NB4 (cell line): Measurements from ENCODE around the gene OAF.

ENCODE experiments used
- MYC ChIP-seq: IDR thresholded peaks from 2 replicates; pipeline ENCODE4 v1.6.1; 2011; ENCODE audit warnings: low read depth, low read length
- POLR2A ChIP-seq: IDR thresholded peaks from 2 replicates; pipeline ENCODE4 v1.6.1; 2011; ENCODE audit warnings: mild to moderate bottlenecking; ENCODE audit not compliant: insufficient read length; ENCODE audit errors: extremely low read depth
- TF ChIP-seq, protein P1 (sequence below): IDR thresholded peaks from one replicate; pipeline ENCODE4 v1.5.1; 2012; ENCODE audit warnings: low read depth, low read length
- TF ChIP-seq, protein P2 (sequence below): IDR thresholded peaks from 2 replicates; pipeline ENCODE4 v1.6.1; 2011; ENCODE audit warnings: low read depth, low read length

DNA sequence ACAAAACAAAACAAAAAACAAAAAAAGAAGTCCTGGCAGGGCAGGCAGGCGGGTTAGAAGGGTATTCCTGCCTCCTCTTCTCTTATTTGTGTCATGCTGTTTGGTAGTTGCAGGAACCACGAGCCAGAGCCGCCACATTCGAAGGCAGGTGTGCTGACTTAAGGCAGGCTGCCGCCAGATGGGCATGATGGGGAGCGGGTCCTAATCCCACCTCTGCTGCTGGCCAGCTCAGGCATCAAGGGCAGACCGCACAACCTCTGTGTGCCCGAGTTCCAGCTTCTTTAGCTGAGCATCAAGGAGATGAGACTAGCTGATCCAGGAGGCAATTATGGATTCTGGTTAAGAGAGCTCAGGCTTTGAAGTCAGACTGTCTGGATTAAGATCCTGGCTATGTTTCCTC, 12.1 kb downstream of the OAF start:
- TF ChIP-seq POLR2A (no peak), MYC (no peak)
- TF ChIP-seq, protein P1, sequence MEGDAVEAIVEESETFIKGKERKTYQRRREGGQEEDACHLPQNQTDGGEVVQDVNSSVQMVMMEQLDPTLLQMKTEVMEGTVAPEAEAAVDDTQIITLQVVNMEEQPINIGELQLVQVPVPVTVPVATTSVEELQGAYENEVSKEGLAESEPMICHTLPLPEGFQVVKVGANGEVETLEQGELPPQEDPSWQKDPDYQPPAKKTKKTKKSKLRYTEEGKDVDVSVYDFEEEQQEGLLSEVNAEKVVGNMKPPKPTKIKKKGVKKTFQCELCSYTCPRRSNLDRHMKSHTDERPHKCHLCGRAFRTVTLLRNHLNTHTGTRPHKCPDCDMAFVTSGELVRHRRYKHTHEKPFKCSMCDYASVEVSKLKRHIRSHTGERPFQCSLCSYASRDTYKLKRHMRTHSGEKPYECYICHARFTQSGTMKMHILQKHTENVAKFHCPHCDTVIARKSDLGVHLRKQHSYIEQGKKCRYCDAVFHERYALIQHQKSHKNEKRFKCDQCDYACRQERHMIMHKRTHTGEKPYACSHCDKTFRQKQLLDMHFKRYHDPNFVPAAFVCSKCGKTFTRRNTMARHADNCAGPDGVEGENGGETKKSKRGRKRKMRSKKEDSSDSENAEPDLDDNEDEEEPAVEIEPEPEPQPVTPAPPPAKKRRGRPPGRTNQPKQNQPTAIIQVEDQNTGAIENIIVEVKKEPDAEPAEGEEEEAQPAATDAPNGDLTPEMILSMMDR = no peak
- TF ChIP-seq, protein P2, sequence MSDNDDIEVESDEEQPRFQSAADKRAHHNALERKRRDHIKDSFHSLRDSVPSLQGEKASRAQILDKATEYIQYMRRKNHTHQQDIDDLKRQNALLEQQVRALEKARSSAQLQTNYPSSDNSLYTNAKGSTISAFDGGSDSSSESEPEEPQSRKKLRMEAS = no peak
